Right kidney (tissue), 1 donor: ENCODE data around the gene P2RX3.

Source experiments
- DNase-seq: peaks from one replicate; pipeline ENCODE4 v3.0.0-alpha.2; 2016

Gene P2RX3

DNA sequence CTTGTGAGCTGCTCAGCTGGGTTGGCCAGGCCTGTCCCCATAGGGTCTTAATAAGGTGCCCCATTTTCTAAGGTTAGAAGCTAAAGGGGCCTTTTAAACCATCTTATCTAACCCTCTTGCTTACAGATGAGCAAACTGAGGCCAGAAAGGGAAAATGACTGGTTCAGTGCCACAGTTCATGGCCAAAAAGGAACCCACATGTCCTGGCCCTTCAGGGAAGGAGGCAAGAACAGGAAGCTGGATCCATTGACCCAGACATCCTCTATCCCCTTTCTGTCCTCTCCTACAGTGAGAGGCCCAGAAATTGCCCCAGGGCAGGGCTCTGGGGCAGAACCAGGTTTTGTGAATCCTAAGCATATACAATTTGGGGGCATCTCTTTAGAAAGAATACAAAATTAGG, 32.8 kb downstream of the P2RX3 start:
- DNase-seq, result no peak

- DNase-seq, result no peak
Measured at GRCh38 chr11:57373146-57373545, 35.0 kb downstream of the P2RX3 start.

DNA sequence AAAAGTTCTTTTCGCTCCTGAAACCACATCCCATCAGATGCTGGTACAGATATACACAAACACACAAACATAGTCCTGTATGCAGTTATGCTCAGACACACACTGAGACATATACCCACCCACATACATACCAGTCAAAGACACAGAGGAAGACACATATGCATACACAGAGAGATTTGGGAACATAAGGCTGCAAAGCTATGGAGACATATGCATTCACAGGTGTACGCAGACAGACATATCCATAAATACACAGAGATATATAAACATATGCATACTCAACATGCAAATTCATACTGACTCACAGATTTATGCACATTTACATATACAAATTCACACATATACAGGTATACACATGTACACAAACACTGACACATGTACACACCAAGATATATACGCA, 36.8 kb downstream of the P2RX3 start:
- no peak for DNase-seq

DNA sequence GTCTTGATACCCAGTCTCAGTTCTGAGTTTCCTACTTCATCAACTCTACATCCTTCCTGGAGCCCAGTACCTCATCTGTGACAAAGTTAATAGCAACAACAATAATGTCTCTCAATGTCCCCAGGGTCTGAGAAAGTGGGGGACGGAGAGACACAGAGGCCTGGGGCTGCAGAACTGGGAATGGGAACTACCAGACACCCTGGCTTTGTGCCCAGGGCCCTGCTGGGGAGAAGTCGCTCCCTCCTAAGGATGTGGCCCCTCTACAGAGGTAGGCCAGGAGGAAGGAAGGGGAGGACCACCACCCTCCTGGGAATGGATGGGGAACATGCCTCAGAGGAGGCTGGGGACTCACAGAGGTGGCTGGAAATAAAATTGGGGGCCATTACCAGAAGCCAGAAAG, 37.3 kb downstream of the P2RX3 start:
- DNase-seq, result no peak

DNA sequence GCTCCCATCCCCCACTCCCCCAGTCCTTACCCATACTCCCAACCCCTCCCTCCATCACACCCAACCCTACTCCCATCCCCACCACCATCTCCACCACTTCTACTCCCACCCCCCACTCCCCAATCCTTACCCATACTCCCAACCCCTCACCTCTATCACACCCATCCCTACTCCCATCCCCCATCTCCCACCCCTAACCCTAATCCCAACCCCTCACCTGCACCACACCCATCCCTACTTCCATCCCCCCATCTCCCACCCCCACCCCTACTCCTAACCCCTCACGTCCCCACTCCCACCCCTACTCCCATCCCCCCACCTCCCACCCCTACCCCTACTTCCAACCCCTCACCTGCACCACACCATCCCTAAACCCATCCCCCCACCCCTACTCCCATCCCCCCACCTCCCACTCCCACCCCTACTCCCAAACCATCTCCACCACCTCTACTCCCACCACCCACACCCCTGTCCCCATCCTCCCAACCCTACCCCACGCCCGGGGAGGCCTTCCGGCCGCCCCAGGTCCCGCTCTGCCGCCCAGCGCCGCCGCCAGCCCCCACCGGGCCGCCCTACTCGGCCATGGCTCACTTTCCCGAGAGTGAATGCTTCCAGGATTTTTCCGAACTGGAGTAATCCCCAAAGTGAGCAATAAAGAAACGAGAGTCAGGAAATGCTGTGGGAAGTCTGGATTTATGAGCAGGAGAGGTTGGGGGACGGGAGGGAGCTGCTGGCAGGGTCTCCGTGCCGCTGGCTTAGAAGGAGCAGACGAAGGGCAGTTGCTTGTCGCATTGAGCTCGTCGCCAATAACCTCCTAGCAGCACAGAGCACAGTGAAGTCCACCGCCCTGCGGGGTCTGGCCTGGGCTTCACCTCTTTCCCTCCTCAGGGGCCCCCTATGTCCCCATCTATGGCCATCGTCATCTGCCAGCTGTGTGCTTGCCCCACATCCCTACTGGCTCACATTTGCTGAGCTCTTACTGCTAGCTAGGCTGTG, 38.2 kb downstream of the P2RX3 start:
- DNase-seq, result no peak

DNA sequence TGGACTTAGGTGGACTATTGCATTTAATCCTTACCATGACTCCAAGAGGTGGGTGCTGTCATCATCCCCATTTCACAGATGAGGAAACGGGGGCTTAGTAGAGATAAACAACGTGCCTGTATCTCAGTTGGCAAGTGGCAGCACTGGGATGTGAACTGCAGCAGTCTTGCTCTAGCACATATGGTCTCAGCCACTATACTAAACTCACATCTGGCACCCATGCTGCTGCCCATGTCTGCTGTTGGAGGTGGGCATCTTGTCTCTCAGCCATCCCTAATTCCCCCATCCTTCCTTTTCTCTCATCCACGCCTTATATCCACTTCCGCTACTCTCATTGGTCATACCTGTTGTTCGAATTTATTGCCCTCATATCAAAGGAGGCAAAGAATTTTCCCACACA, 39.0 kb downstream of the P2RX3 start:
- DNase-seq, result no peak

GRCh38 chr11:57378186-57378585, 40.0 kb downstream of the P2RX3 start:
- DNase-seq, result no peak

GRCh38 chr11:57379732-57380131, 41.6 kb downstream of the P2RX3 start:
- DNase-seq, result peak; percentile 39

DNA sequence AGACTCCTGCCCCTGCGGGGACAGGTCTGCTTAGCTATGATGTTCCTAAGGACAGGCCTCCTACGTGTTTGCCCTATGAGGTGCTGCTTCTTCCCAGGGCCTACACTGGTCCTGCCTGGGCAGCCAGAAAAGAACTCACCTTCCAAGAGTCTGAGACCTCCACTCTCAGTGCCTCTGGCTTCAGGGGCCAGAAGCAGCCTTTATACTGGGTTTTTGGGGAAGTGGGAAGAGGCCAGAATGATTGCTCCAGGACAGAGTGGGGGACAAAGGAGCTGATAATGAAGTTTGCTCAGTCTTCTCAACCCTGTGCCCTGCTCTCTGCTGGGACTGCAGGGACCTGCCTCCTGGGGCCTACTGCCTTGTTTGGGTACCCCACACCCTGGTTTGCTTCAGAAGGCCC, 42.8 kb downstream of the P2RX3 start, which contains the start of gene PRG3:
Gene PRG3 (minus strand): TSS at position 176 of the 400 bp plus-strand sequence. CDS start 442 bp downstream, outside the sequence.
- DNase-seq, result no peak

DNA sequence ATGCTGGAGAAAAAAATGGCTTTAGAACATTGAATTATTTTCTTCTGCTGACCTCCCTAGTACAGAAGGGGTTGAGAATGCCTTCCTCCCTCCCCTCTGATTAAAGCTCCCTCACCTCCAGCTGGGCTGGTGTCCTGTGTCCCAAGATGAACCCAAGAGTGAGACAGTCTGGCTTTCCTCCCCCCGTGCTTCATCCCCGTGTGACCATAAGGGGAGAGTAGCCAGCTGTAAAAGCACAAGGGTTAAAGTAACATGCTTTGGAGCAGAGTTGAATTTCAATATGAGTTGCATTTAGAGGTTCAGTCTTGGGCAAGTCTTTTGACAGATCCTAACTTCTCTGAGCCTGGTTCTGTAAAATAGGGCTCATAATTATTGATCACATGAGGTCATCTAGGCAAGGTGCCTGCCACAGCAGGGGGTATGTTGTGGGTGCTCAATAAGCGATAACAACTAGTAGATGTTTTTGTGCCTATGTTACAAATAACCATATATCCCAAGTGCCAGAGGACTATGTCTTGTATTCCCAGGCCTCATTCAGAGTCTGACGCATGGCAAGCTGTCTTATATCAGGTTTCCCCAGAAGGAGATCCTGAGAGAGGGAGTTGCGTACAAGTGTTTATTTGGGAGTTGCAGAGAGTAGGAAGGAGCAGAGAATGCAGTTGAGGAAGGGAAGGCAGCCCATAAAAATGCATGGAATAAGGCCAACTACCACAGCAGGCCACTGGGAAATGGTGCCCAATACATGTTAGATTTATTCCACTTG, 48.2 kb downstream of the P2RX3 start:
- peak; percentile 26 for DNase-seq

GRCh38 chr11:57387289-57388030, 49.3 kb downstream of the P2RX3 start:
- DNase-seq, result no peak

DNA sequence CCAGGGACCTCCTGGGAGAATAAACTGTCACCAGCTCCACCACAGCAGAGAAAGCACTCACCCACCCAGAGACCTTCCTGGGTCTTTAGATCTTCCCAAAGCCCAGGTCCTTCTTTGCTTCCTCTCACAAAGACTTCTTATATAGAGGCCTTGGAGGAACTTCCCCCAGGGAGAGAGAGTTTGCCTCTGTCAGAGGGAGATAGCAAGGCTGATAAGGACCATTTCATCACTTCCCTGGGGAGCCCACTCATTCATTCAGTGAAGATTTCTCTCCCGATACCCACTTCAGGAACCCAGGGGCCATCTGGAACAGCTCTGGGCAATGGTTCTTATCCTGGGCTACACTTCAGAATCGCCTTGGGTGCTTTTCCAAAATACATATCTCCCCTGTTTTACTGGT, 52.4 kb downstream of the P2RX3 start, which contains the start of gene PRG2:
Gene PRG2 (minus strand): TSS at position 116 of the 400 bp plus-strand sequence. CDS start 706 bp downstream, outside the sequence.
- DNase-seq, result no peak

DNA sequence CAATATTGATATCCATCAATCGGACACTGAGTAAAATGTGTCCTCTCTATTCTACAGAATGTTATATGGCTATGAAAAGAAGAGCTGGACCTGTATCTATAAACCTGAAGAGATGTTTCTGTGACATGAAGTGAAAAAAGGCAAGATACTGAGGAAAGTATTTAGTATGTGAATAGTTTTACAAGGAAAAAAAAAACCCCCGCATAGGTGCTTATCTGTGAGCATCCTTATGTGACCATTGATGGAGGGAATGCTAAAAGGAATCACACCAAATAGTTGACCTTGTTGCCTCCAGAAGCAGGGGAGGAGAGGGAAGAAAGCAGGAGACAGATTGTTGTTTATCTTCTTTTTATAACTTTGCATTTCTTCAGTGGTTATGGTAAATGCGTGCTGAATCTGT, 53.0 kb downstream of the P2RX3 start:
- no peak for DNase-seq

GRCh38 chr11:57391539-57391938, 53.4 kb downstream of the P2RX3 start:
- DNase-seq, result no peak

GRCh38 chr11:57392066-57392762, 54.1 kb downstream of the P2RX3 start:
- DNase-seq, result no peak

DNA sequence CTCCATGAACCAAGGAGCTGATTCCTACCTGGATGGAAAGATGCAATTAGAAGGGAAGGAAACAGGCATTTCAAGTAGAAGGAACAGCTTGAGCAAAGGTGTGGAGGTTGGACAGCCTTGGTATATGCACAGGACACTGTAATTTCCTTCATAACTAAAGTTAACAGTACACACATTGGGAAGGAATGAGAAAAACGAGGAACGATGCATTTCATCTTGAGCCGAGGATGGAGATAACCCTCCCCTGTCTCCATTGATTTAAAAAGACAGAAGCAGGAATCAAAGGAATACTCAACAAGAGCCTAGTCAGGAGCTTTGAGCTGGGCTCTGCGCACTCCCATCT, 54.6 kb downstream of the P2RX3 start:
- DNase-seq, result no peak

GRCh38 chr11:57394203-57394965, 56.2 kb downstream of the P2RX3 start:
- DNase-seq, result no peak

- no peak for DNase-seq
Measured at GRCh38 chr11:57395905-57396623, 57.9 kb downstream of the P2RX3 start.

- DNase-seq, result no peak
Measured at GRCh38 chr11:57396744-57397143, 58.6 kb downstream of the P2RX3 start.

DNA sequence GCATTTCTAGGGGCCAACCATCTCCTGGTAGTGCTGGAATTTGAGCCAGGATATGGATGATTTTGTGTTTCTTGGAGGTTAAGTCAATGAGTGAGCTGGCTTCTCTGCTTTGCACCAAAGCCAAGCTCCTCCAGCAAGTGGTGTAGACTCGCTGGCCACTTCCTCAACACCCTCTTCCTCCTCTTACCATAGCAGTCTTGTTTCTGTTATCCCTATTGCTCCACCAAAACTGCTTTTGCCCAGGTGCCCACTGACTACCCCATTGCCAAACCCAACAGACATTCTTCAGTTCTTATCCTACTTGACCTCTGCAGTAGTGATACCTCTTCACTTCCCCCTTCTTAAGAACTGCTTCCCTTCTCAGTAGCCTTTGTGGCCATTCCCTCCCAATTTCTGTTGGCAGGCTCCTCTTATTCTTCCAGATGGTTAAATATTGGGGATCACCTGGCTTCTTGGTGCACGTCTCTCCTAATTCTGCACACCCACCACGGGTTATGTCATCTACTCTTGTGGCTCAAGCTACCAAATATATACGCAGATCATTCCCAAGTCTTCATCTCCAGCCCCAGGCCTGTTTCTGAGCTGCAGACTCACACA, 59.3 kb downstream of the P2RX3 start:
- no peak for DNase-seq
